ENCODE measurements around the gene COQ3. TPM values are rescaled to one million over a fixed set of nuclear protein-coding genes. Genes with fewer than 3 reads are reported as not detected.
"Not testable (repeated sequence)": the region's sequence is repeated elsewhere in the genome, so short reads cannot be mapped to it uniquely, and the experiment has no call there.

The COQ3 gene
- total RNA-seq, 1 donor from 2014 or later: 12.0 TPM

DNA sequence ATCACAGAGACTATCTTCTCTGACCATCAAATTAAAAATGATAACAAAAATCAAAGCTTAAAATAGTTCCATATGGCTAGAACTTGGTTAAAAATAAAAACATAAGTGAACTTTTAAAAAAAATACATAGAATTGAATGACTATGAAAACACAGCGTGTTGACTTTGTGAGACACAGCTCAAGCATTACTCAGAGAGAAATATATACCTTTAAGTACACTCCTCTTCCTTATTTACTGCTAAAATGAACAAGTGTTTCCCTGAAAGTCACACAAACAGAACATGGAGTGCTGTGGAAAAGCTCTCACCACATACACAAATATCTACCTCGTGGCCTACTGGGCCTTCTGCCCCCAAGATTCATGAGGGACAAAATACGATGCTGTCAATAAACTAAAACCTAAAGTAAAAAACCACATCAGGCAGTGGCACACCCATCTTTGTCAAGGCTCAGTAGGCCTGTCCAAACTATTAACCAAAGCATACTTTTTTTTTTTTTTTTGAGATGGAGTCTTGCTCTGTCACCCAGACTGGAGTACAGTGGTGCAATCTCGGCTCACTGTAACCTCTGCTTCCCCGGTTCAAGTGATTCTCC, 52.0 kb downstream of the COQ3 start:
- H3K9me3 ChIP-seq (ENCODE audit: control insufficient read depth in 3 of 3, low read length in 3 of 3): no peaks in the 10 kb centered on the region
- no peaks in the 10 kb centered on the region for H3K4me1 ChIP-seq (ENCODE audit: control insufficient read depth in 3 of 3, insufficient read depth in 3 of 3, low read length in 3 of 3)
- no peak overlapping the region for H3K9ac ChIP-seq (ENCODE audit: low read depth in 1 of 3, low read length in 3 of 3)
- peaks cover 2 to 6% (median 4%) of the 10 kb centered on the region in 3 donors for H3K27me3 ChIP-seq (ENCODE audit: control insufficient read depth in 3 of 3, insufficient read depth in 3 of 3, low read length in 3 of 3)
- H3K27ac ChIP-seq (ENCODE audit: low read depth, low read length): no peak overlapping the region
- no peaks in the 10 kb centered on the region for H3K36me3 ChIP-seq (ENCODE audit: control insufficient read depth in 3 of 3, insufficient read depth in 3 of 3, low read length in 3 of 3)
- no peak overlapping the region for H3K4me3 ChIP-seq (ENCODE audit: low read length in 3 of 3)

DNA sequence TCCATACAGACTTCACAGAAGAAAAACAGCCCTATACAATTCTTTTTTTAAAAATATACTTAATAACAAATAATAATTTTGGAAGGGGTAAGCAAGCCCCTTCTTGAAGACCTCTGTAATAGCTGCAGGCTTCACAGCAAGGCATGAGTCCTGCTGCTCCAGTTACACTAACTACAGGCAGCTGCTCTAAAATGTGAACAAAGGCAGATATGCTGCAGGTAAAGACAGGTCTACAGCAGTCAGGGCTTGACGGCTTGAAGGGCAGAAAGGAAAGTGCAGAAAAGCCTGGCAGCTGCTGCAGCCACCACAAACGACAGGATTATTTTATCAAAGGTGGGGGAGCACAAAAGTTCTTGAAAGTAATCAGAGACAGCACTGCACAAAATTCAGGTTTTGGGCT, 55.8 kb downstream of the COQ3 start:
- Histone ChIP-seq H3K9ac (ENCODE audit: low read depth in 1 of 3, low read length in 3 of 3) (no peak overlapping the region), H3K4me3 (ENCODE audit: low read length in 3 of 3) (no peak overlapping the region), H3K36me3 (ENCODE audit: control insufficient read depth in 3 of 3, insufficient read depth in 3 of 3, low read length in 3 of 3) (no peaks in the 10 kb centered on the region), H3K27me3 (ENCODE audit: control insufficient read depth in 3 of 3, insufficient read depth in 3 of 3, low read length in 3 of 3) (peaks cover 0 to 6% (median 2%) of the 10 kb centered on the region in 3 donors), H3K9me3 (ENCODE audit: control insufficient read depth in 3 of 3, low read length in 3 of 3) (no peaks in the 10 kb centered on the region), H3K27ac (ENCODE audit: low read depth, low read length) (no peak overlapping the region), H3K4me1 (ENCODE audit: control insufficient read depth in 3 of 3, insufficient read depth in 3 of 3, low read length in 3 of 3) (no peaks in the 10 kb centered on the region)

DNA sequence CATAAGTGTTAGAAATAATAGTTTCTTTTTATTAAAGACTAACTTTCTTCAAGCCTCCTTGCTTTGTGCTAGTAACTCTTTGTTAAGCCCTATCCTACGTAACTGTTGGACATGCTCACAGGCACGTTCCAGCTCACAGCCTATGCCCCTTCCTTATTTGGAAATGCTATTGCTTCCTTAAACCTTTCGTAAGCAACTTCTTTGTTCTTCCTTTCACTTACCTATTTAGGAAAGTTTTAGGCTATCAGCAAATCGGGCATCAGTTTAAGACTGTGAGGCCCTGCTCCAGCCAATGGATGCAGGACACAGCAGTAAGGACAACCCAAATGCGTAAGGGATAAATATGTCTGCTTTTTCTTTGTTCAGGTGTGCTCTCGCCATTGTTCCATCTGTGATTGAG, 58.7 kb downstream of the COQ3 start:
- not testable (repeated sequence) for H3K36me3 ChIP-seq (ENCODE audit: control insufficient read depth in 3 of 3, insufficient read depth in 3 of 3, low read length in 3 of 3); H3K27me3 ChIP-seq (ENCODE audit: control insufficient read depth in 3 of 3, insufficient read depth in 3 of 3, low read length in 3 of 3); H3K9me3 ChIP-seq (ENCODE audit: control insufficient read depth in 3 of 3, low read length in 3 of 3); H3K4me1 ChIP-seq (ENCODE audit: control insufficient read depth in 3 of 3, insufficient read depth in 3 of 3, low read length in 3 of 3); H3K4me3 ChIP-seq (ENCODE audit: low read length in 3 of 3); H3K27ac ChIP-seq (ENCODE audit: low read depth, low read length); H3K9ac ChIP-seq (ENCODE audit: low read depth in 1 of 3, low read length in 3 of 3)

DNA sequence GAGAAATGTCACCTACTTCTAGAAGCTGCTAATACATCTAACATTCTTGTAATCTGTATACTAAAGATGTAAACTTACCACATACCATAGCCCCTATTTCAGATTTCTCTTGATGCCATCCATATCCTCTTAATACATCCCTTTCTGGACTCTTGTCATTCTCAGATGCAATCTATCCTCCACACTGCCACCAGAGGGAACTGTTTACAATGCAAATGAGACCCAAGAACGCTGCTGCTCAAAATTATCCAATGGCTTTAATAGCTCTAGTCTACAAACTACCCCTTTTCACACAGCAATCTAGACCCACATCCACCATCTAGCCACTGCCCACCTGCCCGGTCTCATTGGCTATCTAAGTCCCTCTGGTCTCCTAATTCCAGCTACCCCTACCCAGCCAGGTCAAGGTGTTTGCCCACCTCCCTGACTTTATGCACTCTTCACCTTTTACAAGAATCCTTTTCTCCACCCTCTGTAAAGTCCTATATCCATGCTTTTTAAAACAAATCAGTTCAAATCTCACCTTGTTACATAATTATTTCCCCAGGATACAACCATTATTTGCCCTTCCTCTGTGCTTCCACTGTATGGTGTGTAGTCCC, 59.4 kb downstream of the COQ3 start:
- Histone ChIP-seq H3K9ac (ENCODE audit: low read depth in 1 of 3, low read length in 3 of 3) (no peak overlapping the region), H3K36me3 (ENCODE audit: control insufficient read depth in 3 of 3, insufficient read depth in 3 of 3, low read length in 3 of 3) (no peaks in the 10 kb centered on the region), H3K4me1 (ENCODE audit: control insufficient read depth in 3 of 3, insufficient read depth in 3 of 3, low read length in 3 of 3) (no peaks in the 10 kb centered on the region), H3K9me3 (ENCODE audit: control insufficient read depth in 3 of 3, low read length in 3 of 3) (no peaks in the 10 kb centered on the region), H3K27me3 (ENCODE audit: control insufficient read depth in 3 of 3, insufficient read depth in 3 of 3, low read length in 3 of 3) (peaks cover 0 to 6% (median 2%) of the 10 kb centered on the region in 3 donors), H3K4me3 (ENCODE audit: low read length in 3 of 3) (no peak overlapping the region), H3K27ac (ENCODE audit: low read depth, low read length) (no peak overlapping the region)

DNA sequence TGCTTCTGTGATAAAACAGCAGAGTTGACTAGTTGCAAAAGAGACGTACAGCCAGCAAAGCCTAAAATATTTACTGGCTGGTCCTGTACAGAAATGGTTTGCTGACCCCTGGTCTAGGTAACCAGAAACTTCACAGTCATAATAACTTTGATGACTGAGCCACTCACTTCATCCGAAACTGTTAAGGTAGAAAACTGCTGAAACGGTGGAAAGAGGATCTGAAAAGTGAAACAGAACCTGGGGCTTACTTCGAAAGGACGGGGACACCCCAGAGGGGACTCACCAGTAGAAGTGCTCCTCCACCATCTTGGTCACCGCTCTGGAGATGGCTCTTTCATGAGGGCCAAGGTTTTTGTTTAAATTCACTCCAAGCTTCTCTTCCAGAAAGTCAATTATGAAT, 60.9 kb downstream of the COQ3 start:
- Histone ChIP-seq H3K4me1 (ENCODE audit: control insufficient read depth in 3 of 3, insufficient read depth in 3 of 3, low read length in 3 of 3) (no peaks in the 10 kb centered on the region), H3K4me3 (ENCODE audit: low read length in 3 of 3) (no peak overlapping the region), H3K27me3 (ENCODE audit: control insufficient read depth in 3 of 3, insufficient read depth in 3 of 3, low read length in 3 of 3) (no peaks in the 10 kb centered on the region), H3K36me3 (ENCODE audit: control insufficient read depth in 3 of 3, insufficient read depth in 3 of 3, low read length in 3 of 3) (no peaks in the 10 kb centered on the region), H3K9me3 (ENCODE audit: control insufficient read depth in 3 of 3, low read length in 3 of 3) (no peaks in the 10 kb centered on the region), H3K9ac (ENCODE audit: low read depth in 1 of 3, low read length in 3 of 3) (no peak overlapping the region), H3K27ac (ENCODE audit: low read depth, low read length) (no peak overlapping the region)

DNA sequence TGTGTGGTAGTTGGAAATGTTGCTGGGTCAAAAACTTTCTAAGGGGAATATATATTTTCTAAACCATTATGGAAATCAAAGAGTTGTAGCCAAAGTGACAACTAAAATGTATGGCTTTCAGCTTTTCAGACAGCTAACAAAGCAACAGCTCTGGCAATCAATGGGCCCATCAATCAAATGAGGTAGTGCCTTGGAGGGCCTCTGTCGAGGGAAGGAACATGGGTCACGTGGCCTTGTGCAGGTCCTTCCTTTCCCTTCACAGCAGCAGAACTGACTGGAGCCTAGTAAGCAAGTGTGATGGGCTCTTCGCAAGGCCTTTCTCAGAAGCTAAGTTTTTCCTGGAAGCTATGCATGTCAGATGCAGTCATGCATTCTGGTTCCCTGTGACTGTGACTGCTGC, 62.5 kb downstream of the COQ3 start:
- no peak overlapping the region for H3K4me3 ChIP-seq (ENCODE audit: low read length in 3 of 3)
- H3K36me3 ChIP-seq (ENCODE audit: control insufficient read depth in 3 of 3, insufficient read depth in 3 of 3, low read length in 3 of 3): no peaks in the 10 kb centered on the region
- H3K9ac ChIP-seq (ENCODE audit: low read depth in 1 of 3, low read length in 3 of 3): no peak overlapping the region
- no peaks in the 10 kb centered on the region for H3K4me1 ChIP-seq (ENCODE audit: control insufficient read depth in 3 of 3, insufficient read depth in 3 of 3, low read length in 3 of 3)
- H3K27me3 ChIP-seq (ENCODE audit: control insufficient read depth in 3 of 3, insufficient read depth in 3 of 3, low read length in 3 of 3): no peaks in the 10 kb centered on the region
- H3K27ac ChIP-seq (ENCODE audit: low read depth, low read length): no peak overlapping the region
- no peaks in the 10 kb centered on the region for H3K9me3 ChIP-seq (ENCODE audit: control insufficient read depth in 3 of 3, low read length in 3 of 3)

DNA sequence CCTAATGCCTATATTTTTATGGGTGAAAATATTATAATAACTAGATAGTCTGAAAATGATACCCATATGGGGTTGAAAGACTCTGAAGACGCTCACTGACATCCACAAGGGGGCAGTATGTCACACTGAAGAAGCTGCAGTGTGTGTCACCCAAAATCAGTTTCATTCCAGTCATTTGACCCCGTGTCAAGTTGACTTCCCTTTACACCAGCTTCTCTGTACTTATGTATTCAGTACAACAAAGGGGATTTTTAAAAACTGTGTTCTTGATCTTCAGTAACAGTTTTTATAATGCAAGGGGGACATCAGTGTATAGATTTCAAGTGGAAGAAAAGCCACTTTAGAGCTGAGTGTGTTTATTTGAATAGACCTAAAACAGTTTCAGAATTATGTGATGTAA, 63.8 kb downstream of the COQ3 start:
- no peaks in the 10 kb centered on the region for H3K4me1 ChIP-seq (ENCODE audit: control insufficient read depth in 3 of 3, insufficient read depth in 3 of 3, low read length in 3 of 3)
- no peak overlapping the region for H3K4me3 ChIP-seq (ENCODE audit: low read length in 3 of 3)
- H3K27ac ChIP-seq (ENCODE audit: low read depth, low read length): no peak overlapping the region
- H3K27me3 ChIP-seq (ENCODE audit: control insufficient read depth in 3 of 3, insufficient read depth in 3 of 3, low read length in 3 of 3): no peaks in the 10 kb centered on the region
- H3K36me3 ChIP-seq (ENCODE audit: control insufficient read depth in 3 of 3, insufficient read depth in 3 of 3, low read length in 3 of 3): no peaks in the 10 kb centered on the region
- H3K9ac ChIP-seq (ENCODE audit: low read depth in 1 of 3, low read length in 3 of 3): no peak overlapping the region
- no peaks in the 10 kb centered on the region for H3K9me3 ChIP-seq (ENCODE audit: control insufficient read depth in 3 of 3, low read length in 3 of 3)

DNA sequence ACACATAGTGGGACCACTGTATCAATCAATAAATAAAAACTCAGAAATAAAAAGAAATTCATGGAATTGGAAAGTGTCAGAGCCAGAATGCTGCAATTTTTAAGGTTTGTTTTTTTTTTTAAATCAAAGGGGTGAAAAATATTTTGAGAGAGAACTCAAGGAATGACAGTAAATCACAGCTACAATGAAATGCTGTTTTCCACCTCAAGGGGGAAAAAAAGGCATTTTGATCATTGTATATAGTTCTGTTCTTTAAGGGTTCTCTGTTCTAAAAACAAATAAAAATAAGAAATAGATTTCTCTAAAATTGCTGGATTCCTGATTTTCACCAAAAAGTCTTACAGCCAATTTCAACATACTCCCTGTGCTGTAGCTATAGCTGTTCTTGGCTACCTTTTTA, 69.0 kb downstream of the COQ3 start:
- Histone ChIP-seq H3K27me3 (ENCODE audit: control insufficient read depth in 3 of 3, insufficient read depth in 3 of 3, low read length in 3 of 3) (no peaks in the 10 kb centered on the region), H3K27ac (ENCODE audit: low read depth, low read length) (no peak overlapping the region), H3K36me3 (ENCODE audit: control insufficient read depth in 3 of 3, insufficient read depth in 3 of 3, low read length in 3 of 3) (no peaks in the 10 kb centered on the region), H3K4me1 (ENCODE audit: control insufficient read depth in 3 of 3, insufficient read depth in 3 of 3, low read length in 3 of 3) (no peaks in the 10 kb centered on the region), H3K9me3 (ENCODE audit: control insufficient read depth in 3 of 3, low read length in 3 of 3) (no peaks in the 10 kb centered on the region), H3K9ac (ENCODE audit: low read depth in 1 of 3, low read length in 3 of 3) (no peak overlapping the region), H3K4me3 (ENCODE audit: low read length in 3 of 3) (no peak overlapping the region)

Other genes starting within 250 kb of the COQ3 start
- 4.2 TPM for gene FAXC, start 44.5 kb downstream of the COQ3 start, total RNA-seq
- gene PNISR, start 31.1 kb upstream of the COQ3 start, total RNA-seq: 54.3 TPM
- 11.5 TPM for gene USP45, start 121.2 kb upstream of the COQ3 start, total RNA-seq
- gene CCNC, start 174.5 kb upstream of the COQ3 start, total RNA-seq: 38.1 TPM
- gene PRDM13, start 212.6 kb upstream of the COQ3 start, total RNA-seq: not detected

All from skeletal muscle tissue (tissue), 4 donors.